Common myeloid progenitor, CD34-positive (primary cell): ENCODE data around the gene ZFP1.

Experiments
- CTCF ChIA-PET: fragments of 350-600 bp; sonication (Branson Sonifier 250); formaldehyde crosslinking; loops from one replicate; lab custom pipeline; 2021; ENCODE audit warnings: antibody characterized with exemption; lab: Charles Lee
- POLR2A ChIA-PET: fragments of 350-600 bp; sonication (Branson Sonifier 250); formaldehyde crosslinking; loops from one replicate; lab custom pipeline; 2021; ENCODE audit warnings: antibody characterized with exemption; lab: Charles Lee
- DNase-seq, 3 donors: peaks; one replicate each; pipeline versions ENCODE4 v3.0.0 to v3.0.0-alpha.2; 2013
- H3K27ac ChIP-seq, 2 experiments: 1 replicate in 1 of 2; 2 replicates in 1 of 2; pipeline ENCODE4 v1.7.0; 2013; ENCODE audit warnings: inconsistent platforms in 2 of 2, low read length in 2 of 2, mild to moderate bottlenecking in 2 of 2, low read depth in 1 of 2, moderate library complexity in 1 of 2; ENCODE audit not compliant: severe bottlenecking in 2 of 2, insufficient read depth in 1 of 2, poor library complexity in 1 of 2
- H3K27me3 ChIP-seq, 5 experiments: replicated peaks in 2 of 5; 1 replicate in 3 of 5; 2 replicates in 2 of 5; pipeline versions ENCODE4 v1.6.1 to v1.7.0; 2013; ENCODE audit warnings: low read length in 4 of 5, mild to moderate bottlenecking in 2 of 5, moderate library complexity in 2 of 5, inconsistent platforms in 1 of 5; ENCODE audit not compliant: insufficient read depth in 5 of 5, control insufficient read depth in 4 of 5
- H3K36me3 ChIP-seq, 4 experiments: 1 replicate in 2 of 4; 2 replicates in 2 of 4; pipeline versions ENCODE4 v1.6.1 to v1.7.0; 2013; ENCODE audit warnings: low read length in 3 of 4, control low read depth in 1 of 4, mild to moderate bottlenecking in 1 of 4; ENCODE audit not compliant: control insufficient read depth in 4 of 4, insufficient read depth in 4 of 4
- H3K4me1 ChIP-seq, 4 experiments: 1 replicate in 3 of 4; 2 replicates in 1 of 4; pipeline versions ENCODE4 v1.6.1 to v1.7.1; 2013; ENCODE audit warnings: low read length in 3 of 4, mild to moderate bottlenecking in 3 of 4, control low read depth in 1 of 4, inconsistent platforms in 1 of 4, moderate library complexity in 1 of 4; ENCODE audit not compliant: control insufficient read depth in 4 of 4, insufficient read depth in 4 of 4; ENCODE audit errors: control extremely low read depth in 1 of 4
- H3K4me3 ChIP-seq, 7 experiments: 1 replicate in 4 of 7; 2 replicates in 3 of 7; pipeline versions ENCODE4 v1.5.1 to v1.7.0; 2013; ENCODE audit warnings: mild to moderate bottlenecking in 7 of 7, low read length in 6 of 7, moderate library complexity in 6 of 7, inconsistent platforms in 2 of 7, low read depth in 2 of 7, control low read depth in 1 of 7; ENCODE audit not compliant: insufficient read depth in 4 of 7, control insufficient read depth in 1 of 7; ENCODE audit errors: extremely low read depth in 1 of 7
- H3K9me3 ChIP-seq, 5 experiments: 1 replicate in 4 of 5; 2 replicates in 1 of 5; pipeline versions ENCODE4 v1.6.1 to v1.7.1; 2013; ENCODE audit warnings: low read length in 4 of 5, mild to moderate bottlenecking in 2 of 5, inconsistent platforms in 1 of 5, low read depth in 1 of 5, moderate library complexity in 1 of 5; ENCODE audit not compliant: control insufficient read depth in 4 of 5, insufficient read depth in 2 of 5; ENCODE audit errors: control extremely low read depth in 1 of 5
- WGBS: methylation state at CpG from one replicate; pipeline ENCODE4 v1.1.5; 2013; ENCODE audit not compliant: insufficient coverage; 5-methylcytosine and 5-hydroxymethylcytosine counted together

The ZFP1 gene

DNA sequence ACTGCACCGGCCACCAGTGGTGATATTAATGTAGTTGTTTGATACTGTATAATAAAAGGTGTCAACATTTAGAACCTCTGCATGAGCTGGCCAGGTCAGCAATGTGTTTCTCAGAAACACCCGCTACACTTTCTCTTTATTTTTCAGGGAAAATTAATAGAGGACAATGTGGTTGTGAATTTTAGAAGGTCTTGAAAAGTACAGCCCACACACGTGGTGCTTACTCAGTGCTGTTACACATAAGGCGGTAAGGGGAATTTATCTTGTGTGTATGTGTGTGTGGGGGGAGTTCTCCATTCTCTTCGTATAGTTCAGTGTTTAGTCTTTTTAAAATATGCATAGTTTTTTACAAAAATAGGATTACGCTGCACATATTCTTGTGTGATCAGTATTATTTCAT, 4.4 kb upstream of the ZFP1 start:
- ChIA-PET CTCF (no interaction called here), POLR2A (interaction anchor here (0.6 kb wide), 1 partner anchor 13 kb away, joined by 4 read pairs; no protein-coding TSS in a partner anchor)
- WGBS: 100% methylated on average over 3 of the region's 6 CpGs
- DNase-seq: no peak
- no peaks in the 10 kb centered on the region for H3K36me3 ChIP-seq
- peaks cover 0 to 8% (median 3%) of the 10 kb centered on the region in 5 experiments for H3K9me3 ChIP-seq
- H3K4me1 ChIP-seq: peaks cover 0 to 4% (median 2%) of the 10 kb centered on the region in 4 experiments
- no peaks in the 10 kb centered on the region for H3K27me3 ChIP-seq
- H3K4me3 ChIP-seq: no peak overlapping the region
- H3K27ac ChIP-seq: no peak overlapping the region

DNA sequence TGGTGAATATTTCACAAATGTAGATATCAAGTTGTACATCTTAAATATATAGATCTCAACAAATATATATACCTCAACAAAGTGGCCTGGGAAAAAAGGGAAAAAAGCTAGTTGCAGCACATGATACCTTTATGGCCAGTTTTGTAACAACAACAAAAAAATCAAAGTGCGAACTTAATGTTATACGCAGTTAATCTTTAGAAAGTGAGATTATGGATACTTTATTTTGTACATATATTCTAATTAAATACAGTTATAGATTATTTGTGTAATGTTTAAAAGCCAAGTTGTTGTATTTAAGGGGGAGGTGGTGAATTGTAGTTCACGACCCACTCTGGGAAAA, 385 bp upstream of the ZFP1 start:
- no peak for DNase-seq
- Histone ChIP-seq H3K4me3 (peak overlapping the region in 6 of 7 experiments; percentile 94 to 97 (median 96)), H3K36me3 (peaks cover 0 to 9% (median 6%) of the 10 kb centered on the region in 4 experiments), H3K27ac (no peak overlapping the region), H3K4me1 (peaks cover 0 to 8% (median 3%) of the 10 kb centered on the region in 4 experiments), H3K27me3 (no peaks in the 10 kb centered on the region), H3K9me3 (peaks cover 3 to 21% (median 16%) of the 10 kb centered on the region in 5 experiments)
- ChIA-PET CTCF (interaction anchor here (1.1 kb wide), 1 partner anchor 36 kb away, joined by 6 read pairs; no protein-coding TSS in a partner anchor), POLR2A (no interaction called here)
- WGBS: 0% methylated on average over 1 of the region's 3 CpGs

DNA sequence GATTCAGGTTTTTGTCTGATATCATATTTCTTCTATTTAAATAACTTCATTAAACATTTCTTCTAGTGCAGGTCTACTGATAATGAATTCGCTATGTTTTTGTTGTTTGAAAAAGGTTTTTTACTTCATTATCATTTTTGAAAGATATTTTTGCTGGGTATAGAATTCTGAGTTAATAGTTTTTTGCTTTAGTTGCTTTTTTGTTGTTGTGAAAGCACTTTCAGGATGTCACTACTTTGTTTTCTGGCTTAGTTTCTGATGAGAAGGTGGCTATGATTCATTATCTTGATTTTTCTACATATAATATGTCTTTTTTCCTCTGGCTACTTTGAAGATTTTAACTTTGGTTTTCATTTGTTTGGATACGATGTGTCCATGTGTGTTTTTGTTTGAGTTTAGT, 3.5 kb downstream of the ZFP1 start:
- no CpG with 5 or more reads among the region's 2 CpGs for WGBS
- DNase-seq: no peak
- Histone ChIP-seq H3K9me3 (peaks cover 8 to 36% (median 25%) of the 10 kb centered on the region in 5 experiments), H3K27ac (no peak overlapping the region), H3K4me3 (no peak overlapping the region), H3K36me3 (peaks cover 7 to 40% (median 26%) of the 10 kb centered on the region in 4 experiments), H3K27me3 (no peaks in the 10 kb centered on the region), H3K4me1 (peaks cover 0 to 8% (median 3%) of the 10 kb centered on the region in 4 experiments)
- ChIA-PET CTCF (no interaction called here), POLR2A (no interaction called here)

DNA sequence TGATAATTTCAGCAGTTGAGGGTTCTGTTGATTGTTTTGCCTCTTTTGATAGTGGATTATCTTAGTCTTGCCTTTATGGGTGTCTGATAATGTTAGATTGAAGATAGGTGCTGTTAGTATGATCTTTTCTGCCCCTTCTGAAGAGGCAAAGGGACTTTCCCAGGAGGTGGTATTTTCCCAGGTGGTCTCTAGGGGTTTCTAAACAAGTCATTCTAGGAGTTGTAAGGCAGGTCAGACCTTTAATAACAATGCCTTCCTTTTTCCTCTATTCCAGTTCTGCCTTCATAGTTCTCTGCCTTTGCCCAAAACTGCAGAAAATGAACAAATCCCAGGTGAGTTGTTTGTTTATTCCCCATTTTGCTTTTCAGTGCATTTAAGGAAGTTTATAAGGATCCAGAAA, 4.3 kb downstream of the ZFP1 start:
- peaks cover 0 to 8% (median 3%) of the 10 kb centered on the region in 4 experiments for H3K4me1 ChIP-seq
- DNase-seq: no peak
- ChIA-PET CTCF (no interaction called here), POLR2A (no interaction called here)
- peaks cover 7 to 47% (median 29%) of the 10 kb centered on the region in 4 experiments for H3K36me3 ChIP-seq
- H3K27me3 ChIP-seq: no peaks in the 10 kb centered on the region
- H3K4me3 ChIP-seq: peak overlapping the region in 1 of 7 experiments; percentile 1
- peaks cover 8 to 42% (median 25%) of the 10 kb centered on the region in 5 experiments for H3K9me3 ChIP-seq
- no peak overlapping the region for H3K27ac ChIP-seq

DNA sequence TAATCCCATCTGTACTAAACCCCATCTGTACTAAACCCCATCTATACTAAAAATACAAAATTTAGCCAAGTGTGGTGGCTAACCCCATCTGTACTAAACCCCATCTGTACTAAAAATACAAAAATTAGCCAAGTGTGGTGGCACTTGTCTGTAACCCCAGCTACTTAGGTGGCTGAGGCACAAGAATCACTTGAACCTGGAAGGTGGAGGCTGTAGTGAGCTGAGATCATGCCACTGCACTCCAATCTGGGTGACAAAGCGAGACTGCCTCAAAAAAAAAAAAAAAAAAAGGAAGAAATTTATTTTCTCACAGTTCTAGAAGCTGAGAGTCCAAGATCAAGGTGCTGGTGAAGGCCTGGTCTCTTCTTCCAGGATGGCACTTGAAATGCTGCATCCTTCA, 12.1 kb downstream of the ZFP1 start:
- H3K36me3 ChIP-seq: peaks cover 6 to 63% (median 30%) of the 10 kb centered on the region in 4 experiments
- H3K9me3 ChIP-seq: peaks cover 8 to 58% (median 23%) of the 10 kb centered on the region in 5 experiments
- no peaks in the 10 kb centered on the region for H3K4me1 ChIP-seq
- 100% methylated on average over 1 of the region's 1 CpG for WGBS
- DNase-seq: no peak
- no peak overlapping the region for H3K27ac ChIP-seq
- ChIA-PET CTCF (interaction anchor here (0.7 to 1.1 kb wide), 2 partner anchors 298 to 465 kb away, joined by 3 read pairs; no protein-coding TSS in a partner anchor), POLR2A (interaction anchor here (0.6 kb wide), 1 partner anchor 520 kb away, joined by 3 read pairs; no protein-coding TSS in a partner anchor)
- H3K4me3 ChIP-seq: no peak overlapping the region
- H3K27me3 ChIP-seq: no peaks in the 10 kb centered on the region

DNA sequence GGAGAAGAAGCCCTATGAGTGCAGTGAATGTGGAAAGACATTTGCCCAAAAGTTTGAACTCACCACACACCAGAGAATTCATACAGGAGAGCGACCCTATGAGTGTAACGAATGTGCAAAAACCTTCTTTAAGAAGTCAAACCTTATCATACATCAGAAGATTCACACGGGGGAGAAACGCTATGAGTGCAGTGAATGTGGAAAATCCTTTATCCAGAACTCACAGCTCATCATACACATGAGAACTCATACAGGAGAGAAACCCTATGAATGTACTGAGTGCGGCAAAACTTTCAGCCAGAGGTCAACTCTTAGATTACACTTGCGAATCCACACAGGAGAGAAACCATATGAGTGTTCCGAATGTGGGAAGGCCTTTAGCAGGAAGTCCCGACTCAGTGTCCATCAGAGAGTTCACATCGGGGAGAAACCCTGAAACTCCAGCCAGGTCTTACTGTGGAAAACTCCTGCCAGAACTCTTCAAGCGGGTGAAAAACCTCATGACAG, 21.6 kb downstream of the ZFP1 start:
- Histone ChIP-seq H3K4me1 (no peaks in the 10 kb centered on the region), H3K36me3 (peaks cover 31 to 72% (median 43%) of the 10 kb centered on the region in 4 experiments), H3K4me3 (peak overlapping the region in 1 of 7 experiments; percentile 37), H3K9me3 (peaks cover 13 to 93% (median 66%) of the 10 kb centered on the region in 5 experiments), H3K27ac (no peak overlapping the region), H3K27me3 (no peaks in the 10 kb centered on the region)
- CTCF ChIA-PET: interaction anchor here (1.9 kb wide), 1 partner anchor 11 kb away, joined by 7 read pairs; no protein-coding TSS in a partner anchor
- WGBS: 100% methylated on average over 5 of the region's 10 CpGs
- no peak for DNase-seq
- POLR2A ChIA-PET: no interaction called here

DNA sequence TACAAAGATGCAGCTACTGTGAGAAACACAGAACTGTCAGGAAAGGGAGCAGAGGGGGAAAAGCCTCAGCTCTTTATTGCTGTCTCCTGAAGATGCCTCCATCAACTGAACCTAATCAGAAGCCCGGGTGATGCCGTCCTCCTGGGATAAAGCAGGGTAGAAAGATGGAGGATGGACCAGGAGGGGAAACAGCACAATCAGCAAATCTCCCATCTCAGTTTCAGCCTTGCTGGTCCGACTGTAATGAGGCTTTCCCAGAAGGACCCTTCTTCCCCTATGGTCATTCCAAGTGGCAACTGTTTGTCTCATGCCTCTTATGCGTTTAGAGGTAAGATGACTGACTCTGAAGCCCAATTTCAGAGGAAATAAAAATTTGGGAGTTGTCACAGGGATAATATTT, 24.3 kb downstream of the ZFP1 start:
- Histone ChIP-seq H3K4me3 (peak overlapping the region in 1 of 7 experiments; percentile 21), H3K27ac (no peak overlapping the region), H3K4me1 (no peaks in the 10 kb centered on the region), H3K27me3 (no peaks in the 10 kb centered on the region), H3K9me3 (peaks cover 10 to 88% (median 57%) of the 10 kb centered on the region in 5 experiments), H3K36me3 (peaks cover 21 to 49% (median 29%) of the 10 kb centered on the region in 4 experiments)
- CTCF ChIA-PET: no interaction called here
- POLR2A ChIA-PET: no interaction called here
- 100% methylated on average over 2 of the region's 4 CpGs for WGBS
- no peak for DNase-seq
